Lower leg skin (tissue), 3 donors: ENCODE results near the gene OXSR1.
"Not testable (repeated sequence)": the region's sequence is repeated elsewhere in the genome, so short reads cannot be mapped to it uniquely, and the experiment has no call there.

ENCODE experiments used
- POLR2A ChIP-seq, 2 donors: fragments of 450-650 bp; IDR thresholded peaks; one replicate each; pipeline ENCODE4 v1.6.1; 2016 to 2017; ENCODE audit warnings: antibody characterized with exemption in 2 of 2, mild to moderate bottlenecking in 1 of 2, moderate library complexity in 1 of 2
- TF ChIP-seq, protein P1 (sequence below), 3 donors: fragments of 450-650 bp; IDR thresholded peaks; one replicate each; pipeline ENCODE4 v1.5.1; 2016; ENCODE audit warnings: antibody characterized with exemption in 3 of 3, mild to moderate bottlenecking in 3 of 3, moderate library complexity in 2 of 3

DNA sequence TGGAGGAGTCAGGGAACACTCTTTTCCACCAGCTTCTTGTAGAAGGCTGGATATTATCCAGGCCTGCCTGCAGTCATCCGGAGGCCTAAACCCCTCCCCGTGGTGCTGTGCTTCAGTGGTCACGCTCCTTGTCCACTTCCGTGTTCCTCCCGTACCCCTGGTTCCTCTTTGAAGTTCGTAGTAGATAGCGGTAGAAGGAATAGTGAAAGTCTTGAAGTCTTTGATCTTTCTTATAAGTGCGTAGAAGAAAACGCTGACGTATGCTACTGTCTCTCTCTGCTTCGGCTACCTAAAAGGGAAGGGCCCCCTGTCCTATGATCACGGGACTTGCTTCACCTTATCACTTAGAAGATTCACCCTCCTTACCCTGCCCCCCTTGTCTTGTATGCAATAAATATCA lies 37.6 kb downstream of the OXSR1 start:
- TF ChIP-seq, protein P1, sequence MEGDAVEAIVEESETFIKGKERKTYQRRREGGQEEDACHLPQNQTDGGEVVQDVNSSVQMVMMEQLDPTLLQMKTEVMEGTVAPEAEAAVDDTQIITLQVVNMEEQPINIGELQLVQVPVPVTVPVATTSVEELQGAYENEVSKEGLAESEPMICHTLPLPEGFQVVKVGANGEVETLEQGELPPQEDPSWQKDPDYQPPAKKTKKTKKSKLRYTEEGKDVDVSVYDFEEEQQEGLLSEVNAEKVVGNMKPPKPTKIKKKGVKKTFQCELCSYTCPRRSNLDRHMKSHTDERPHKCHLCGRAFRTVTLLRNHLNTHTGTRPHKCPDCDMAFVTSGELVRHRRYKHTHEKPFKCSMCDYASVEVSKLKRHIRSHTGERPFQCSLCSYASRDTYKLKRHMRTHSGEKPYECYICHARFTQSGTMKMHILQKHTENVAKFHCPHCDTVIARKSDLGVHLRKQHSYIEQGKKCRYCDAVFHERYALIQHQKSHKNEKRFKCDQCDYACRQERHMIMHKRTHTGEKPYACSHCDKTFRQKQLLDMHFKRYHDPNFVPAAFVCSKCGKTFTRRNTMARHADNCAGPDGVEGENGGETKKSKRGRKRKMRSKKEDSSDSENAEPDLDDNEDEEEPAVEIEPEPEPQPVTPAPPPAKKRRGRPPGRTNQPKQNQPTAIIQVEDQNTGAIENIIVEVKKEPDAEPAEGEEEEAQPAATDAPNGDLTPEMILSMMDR (IDR thresholded peaks at IDR 0.05), result not testable (repeated sequence)
- not testable (repeated sequence) for TF ChIP-seq POLR2A (IDR thresholded peaks at IDR 0.05)
